HepG2 (cell line): ENCODE measurements around the gene PHF3. TPM values are rescaled to one million over a fixed set of nuclear protein-coding genes. Genes with fewer than 3 reads are reported as not detected.
A peak's percentile ranks its signal among the peaks of the same experiment; 100 is the strongest.

Experiments
- BRCA1 ChIP-seq: sonication (generic); formaldehyde crosslinking; IDR thresholded peaks from 2 replicates; pipeline ENCODE4 v1.4.0; 2020; ENCODE audit warnings: missing genetic modification reagents
- CAMTA2 ChIP-seq: sonication (generic); formaldehyde crosslinking; IDR thresholded peaks from 2 replicates; pipeline ENCODE4 v1.4.0; 2020; ENCODE audit warnings: mild to moderate bottlenecking, missing genetic modification reagents, borderline replicate concordance
- DNMT1 ChIP-seq: sonication (generic); formaldehyde crosslinking; IDR thresholded peaks from 2 replicates; pipeline ENCODE4 v1.5.1; 2020; ENCODE audit warnings: mild to moderate bottlenecking, missing genetic modification reagents
- HDAC2 ChIP-seq: sonication (generic); formaldehyde crosslinking; IDR thresholded peaks from 2 replicates; pipeline ENCODE4 v1.4.0; 2020; ENCODE audit warnings: missing genetic modification reagents
- PAX8 ChIP-seq: sonication (generic); formaldehyde crosslinking; IDR thresholded peaks from 2 replicates; pipeline ENCODE4 v1.8.0; 2022; ENCODE audit warnings: mild to moderate bottlenecking, missing genetic modification reagents, borderline replicate concordance
- polyA plus RNA-seq, 8 experiments: library from polyadenylated mRNA; depleted of rRNA in 3 of 8; stranded (reverse) in 7 of 8; unstranded in 1 of 8; fragments of >200 nt; fragmentation: Illumina TruSeq in 4 of 8; extraction: Trizol in 4 of 8; gene quantifications; 2 replicates each; pipeline versions ENCODE4 v1.2.1 to v1.2.3, GENCODE V29; 2011 to 2016; ENCODE audit warnings: low read depth in 4 of 8, missing spikeins in 1 of 8, mixed read lengths in 1 of 8; ENCODE audit not compliant: insufficient read depth in 1 of 8
- total RNA-seq, 5 experiments: library from RNA; depleted of rRNA; stranded (reverse); fragments of >200 nt; fragmentation: Illumina TruSeq; extraction: Trizol; gene quantifications; 2 replicates each; pipeline ENCODE4 v1.2.3, GENCODE V29; 2016; ENCODE audit warnings: low read depth in 1 of 5
- TF ChIP-seq, protein P1 (sequence below): sonication (generic); formaldehyde crosslinking; IDR thresholded peaks from 2 replicates; pipeline ENCODE4 v1.5.1; 2020; ENCODE audit warnings: missing genetic modification reagents, mild to moderate bottlenecking, borderline replicate concordance
- TF ChIP-seq, protein P2 (sequence below): sonication (generic); formaldehyde crosslinking; IDR thresholded peaks from 2 replicates; pipeline ENCODE4 v1.4.0; 2020; ENCODE audit warnings: missing genetic modification reagents, borderline replicate concordance
- TF ChIP-seq, protein P3 (sequence below): sonication (generic); formaldehyde crosslinking; IDR thresholded peaks from 2 replicates; pipeline ENCODE4 v1.4.0; 2020; ENCODE audit warnings: missing genetic modification reagents
- TF ChIP-seq, protein P4 (sequence below): sonication (generic); formaldehyde crosslinking; IDR thresholded peaks from 2 replicates; pipeline ENCODE4 v1.5.1; 2020; ENCODE audit warnings: missing genetic modification reagents, mild to moderate bottlenecking, borderline replicate concordance
- TF ChIP-seq, protein P5 (sequence below): sonication (generic); formaldehyde crosslinking; IDR thresholded peaks from 2 replicates; pipeline ENCODE4 v1.4.0; 2020; ENCODE audit warnings: low read depth, mild to moderate bottlenecking, missing genetic modification reagents

The PHF3 gene
- total and polyA plus RNA-seq, 2 of the 13 experiments (the other 11 are each of a cell fraction or from before 2014, with no cell fraction given): 19.8 to 70.4 TPM

DNA sequence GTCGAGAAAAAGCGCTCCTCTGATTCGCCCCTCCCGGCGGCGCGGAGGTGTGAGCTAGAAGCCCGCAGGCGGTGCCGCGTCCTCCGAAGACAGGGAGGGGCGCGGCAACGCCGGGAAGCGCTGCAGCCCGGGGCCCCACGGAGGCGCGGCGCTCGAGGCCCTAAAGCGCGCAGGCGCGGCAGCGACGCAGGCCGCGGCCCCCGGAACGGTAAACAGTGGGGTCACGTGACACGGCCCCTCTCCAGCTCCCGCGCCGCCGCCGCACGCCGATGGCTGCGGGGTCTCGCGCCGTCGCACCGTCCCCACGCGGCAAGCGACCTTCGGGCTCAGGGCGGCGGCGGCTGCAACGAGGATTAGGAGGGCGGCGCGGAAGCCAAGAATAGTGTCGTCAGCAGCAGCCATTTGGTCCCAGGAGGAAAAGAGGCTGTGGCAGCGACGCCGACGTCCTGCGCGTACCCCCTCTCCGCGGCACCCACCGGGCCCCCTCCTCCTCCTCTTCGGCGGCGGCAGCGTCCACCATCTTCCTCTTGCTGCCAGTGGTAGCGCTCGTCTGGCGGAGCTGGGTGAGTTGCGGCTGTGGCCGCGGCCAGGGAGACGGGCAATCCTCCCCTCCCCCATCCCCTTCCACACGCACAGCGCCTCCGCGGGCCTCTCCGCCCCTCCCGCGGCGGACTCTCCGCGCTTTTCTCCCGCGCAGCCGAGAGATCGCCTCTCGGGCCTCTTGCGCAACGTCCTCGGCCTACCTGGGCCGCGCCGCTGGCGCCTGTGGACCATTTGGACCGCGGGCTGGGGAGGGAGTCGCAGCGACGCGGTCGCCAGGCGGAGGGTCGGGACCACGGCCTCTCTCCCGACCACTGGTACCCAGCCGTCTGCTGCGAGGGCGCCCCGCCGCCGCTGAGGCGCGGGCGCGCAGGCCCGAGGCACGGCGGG, at the start of gene PHF3 (continued):
- TF ChIP-seq, protein P1, sequence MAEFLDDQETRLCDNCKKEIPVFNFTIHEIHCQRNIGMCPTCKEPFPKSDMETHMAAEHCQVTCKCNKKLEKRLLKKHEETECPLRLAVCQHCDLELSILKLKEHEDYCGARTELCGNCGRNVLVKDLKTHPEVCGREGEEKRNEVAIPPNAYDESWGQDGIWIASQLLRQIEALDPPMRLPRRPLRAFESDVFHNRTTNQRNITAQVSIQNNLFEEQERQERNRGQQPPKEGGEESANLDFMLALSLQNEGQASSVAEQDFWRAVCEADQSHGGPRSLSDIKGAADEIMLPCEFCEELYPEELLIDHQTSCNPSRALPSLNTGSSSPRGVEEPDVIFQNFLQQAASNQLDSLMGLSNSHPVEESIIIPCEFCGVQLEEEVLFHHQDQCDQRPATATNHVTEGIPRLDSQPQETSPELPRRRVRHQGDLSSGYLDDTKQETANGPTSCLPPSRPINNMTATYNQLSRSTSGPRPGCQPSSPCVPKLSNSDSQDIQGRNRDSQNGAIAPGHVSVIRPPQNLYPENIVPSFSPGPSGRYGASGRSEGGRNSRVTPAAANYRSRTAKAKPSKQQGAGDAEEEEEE: peak; percentile 30; the same call in 1 of the 2 replicates
- peak; percentile 83; the same call in 1 of the 2 replicates for TF ChIP-seq CAMTA2 (CRISPR knock-in tag)
- peak; percentile 90 for TF ChIP-seq HDAC2 (CRISPR knock-in tag)
- TF ChIP-seq DNMT1: peak; percentile 95
- TF ChIP-seq, protein P2, sequence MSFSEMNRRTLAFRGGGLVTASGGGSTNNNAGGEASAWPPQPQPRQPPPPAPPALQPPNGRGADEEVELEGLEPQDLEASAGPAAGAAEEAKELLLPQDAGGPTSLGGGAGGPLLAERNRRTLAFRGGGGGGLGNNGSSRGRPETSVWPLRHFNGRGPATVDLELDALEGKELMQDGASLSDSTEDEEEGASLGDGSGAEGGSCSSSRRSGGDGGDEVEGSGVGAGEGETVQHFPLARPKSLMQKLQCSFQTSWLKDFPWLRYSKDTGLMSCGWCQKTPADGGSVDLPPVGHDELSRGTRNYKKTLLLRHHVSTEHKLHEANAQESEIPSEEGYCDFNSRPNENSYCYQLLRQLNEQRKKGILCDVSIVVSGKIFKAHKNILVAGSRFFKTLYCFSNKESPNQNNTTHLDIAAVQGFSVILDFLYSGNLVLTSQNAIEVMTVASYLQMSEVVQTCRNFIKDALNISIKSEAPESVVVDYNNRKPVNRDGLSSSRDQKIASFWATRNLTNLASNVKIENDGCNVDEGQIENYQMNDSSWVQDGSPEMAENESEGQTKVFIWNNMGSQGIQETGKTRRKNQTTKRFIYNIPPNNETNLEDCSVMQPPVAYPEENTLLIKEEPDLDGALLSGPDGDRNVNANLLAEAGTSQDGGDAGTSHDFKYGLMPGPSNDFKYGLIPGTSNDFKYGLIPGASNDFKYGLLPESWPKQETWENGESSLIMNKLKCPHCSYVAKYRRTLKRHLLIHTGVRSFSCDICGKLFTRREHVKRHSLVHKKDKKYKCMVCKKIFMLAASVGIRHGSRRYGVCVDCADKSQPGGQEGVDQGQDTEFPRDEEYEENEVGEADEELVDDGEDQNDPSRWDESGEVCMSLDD (CRISPR knock-in tag): peak; percentile 70; the same call in 1 of the 2 replicates
- TF ChIP-seq, protein P3, sequence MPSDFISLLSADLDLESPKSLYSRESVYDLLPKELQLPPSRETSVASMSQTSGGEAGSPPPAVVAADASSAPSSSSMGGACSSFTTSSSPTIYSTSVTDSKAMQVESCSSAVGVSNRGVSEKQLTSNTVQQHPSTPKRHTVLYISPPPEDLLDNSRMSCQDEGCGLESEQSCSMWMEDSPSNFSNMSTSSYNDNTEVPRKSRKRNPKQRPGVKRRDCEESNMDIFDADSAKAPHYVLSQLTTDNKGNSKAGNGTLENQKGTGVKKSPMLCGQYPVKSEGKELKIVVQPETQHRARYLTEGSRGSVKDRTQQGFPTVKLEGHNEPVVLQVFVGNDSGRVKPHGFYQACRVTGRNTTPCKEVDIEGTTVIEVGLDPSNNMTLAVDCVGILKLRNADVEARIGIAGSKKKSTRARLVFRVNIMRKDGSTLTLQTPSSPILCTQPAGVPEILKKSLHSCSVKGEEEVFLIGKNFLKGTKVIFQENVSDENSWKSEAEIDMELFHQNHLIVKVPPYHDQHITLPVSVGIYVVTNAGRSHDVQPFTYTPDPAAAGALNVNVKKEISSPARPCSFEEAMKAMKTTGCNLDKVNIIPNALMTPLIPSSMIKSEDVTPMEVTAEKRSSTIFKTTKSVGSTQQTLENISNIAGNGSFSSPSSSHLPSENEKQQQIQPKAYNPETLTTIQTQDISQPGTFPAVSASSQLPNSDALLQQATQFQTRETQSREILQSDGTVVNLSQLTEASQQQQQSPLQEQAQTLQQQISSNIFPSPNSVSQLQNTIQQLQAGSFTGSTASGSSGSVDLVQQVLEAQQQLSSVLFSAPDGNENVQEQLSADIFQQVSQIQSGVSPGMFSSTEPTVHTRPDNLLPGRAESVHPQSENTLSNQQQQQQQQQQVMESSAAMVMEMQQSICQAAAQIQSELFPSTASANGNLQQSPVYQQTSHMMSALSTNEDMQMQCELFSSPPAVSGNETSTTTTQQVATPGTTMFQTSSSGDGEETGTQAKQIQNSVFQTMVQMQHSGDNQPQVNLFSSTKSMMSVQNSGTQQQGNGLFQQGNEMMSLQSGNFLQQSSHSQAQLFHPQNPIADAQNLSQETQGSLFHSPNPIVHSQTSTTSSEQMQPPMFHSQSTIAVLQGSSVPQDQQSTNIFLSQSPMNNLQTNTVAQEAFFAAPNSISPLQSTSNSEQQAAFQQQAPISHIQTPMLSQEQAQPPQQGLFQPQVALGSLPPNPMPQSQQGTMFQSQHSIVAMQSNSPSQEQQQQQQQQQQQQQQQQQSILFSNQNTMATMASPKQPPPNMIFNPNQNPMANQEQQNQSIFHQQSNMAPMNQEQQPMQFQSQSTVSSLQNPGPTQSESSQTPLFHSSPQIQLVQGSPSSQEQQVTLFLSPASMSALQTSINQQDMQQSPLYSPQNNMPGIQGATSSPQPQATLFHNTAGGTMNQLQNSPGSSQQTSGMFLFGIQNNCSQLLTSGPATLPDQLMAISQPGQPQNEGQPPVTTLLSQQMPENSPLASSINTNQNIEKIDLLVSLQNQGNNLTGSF (CRISPR knock-in tag): peak; percentile 97
- peak; percentile 72; the same call in 1 of the 2 replicates for TF ChIP-seq PAX8
- TF ChIP-seq BRCA1 (CRISPR knock-in tag): peak; percentile 88
- TF ChIP-seq, protein P4, sequence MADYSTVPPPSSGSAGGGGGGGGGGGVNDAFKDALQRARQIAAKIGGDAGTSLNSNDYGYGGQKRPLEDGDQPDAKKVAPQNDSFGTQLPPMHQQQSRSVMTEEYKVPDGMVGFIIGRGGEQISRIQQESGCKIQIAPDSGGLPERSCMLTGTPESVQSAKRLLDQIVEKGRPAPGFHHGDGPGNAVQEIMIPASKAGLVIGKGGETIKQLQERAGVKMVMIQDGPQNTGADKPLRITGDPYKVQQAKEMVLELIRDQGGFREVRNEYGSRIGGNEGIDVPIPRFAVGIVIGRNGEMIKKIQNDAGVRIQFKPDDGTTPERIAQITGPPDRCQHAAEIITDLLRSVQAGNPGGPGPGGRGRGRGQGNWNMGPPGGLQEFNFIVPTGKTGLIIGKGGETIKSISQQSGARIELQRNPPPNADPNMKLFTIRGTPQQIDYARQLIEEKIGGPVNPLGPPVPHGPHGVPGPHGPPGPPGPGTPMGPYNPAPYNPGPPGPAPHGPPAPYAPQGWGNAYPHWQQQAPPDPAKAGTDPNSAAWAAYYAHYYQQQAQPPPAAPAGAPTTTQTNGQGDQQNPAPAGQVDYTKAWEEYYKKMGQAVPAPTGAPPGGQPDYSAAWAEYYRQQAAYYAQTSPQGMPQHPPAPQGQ: peak; percentile 63; the same call in 1 of the 2 replicates
- TF ChIP-seq, protein P5, sequence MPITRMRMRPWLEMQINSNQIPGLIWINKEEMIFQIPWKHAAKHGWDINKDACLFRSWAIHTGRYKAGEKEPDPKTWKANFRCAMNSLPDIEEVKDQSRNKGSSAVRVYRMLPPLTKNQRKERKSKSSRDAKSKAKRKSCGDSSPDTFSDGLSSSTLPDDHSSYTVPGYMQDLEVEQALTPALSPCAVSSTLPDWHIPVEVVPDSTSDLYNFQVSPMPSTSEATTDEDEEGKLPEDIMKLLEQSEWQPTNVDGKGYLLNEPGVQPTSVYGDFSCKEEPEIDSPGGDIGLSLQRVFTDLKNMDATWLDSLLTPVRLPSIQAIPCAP (CRISPR knock-in tag): peak; percentile 81
